GM21367 (cell line): ENCODE measurements around the gene OS9.

Experiments
- ATAC-seq: cut with Tn5 transposase; IDR thresholded peaks from one replicate; pipeline ENCODE4 v1.9.1; 2021; ENCODE audit not compliant: unreplicated experiment

The OS9 gene

DNA sequence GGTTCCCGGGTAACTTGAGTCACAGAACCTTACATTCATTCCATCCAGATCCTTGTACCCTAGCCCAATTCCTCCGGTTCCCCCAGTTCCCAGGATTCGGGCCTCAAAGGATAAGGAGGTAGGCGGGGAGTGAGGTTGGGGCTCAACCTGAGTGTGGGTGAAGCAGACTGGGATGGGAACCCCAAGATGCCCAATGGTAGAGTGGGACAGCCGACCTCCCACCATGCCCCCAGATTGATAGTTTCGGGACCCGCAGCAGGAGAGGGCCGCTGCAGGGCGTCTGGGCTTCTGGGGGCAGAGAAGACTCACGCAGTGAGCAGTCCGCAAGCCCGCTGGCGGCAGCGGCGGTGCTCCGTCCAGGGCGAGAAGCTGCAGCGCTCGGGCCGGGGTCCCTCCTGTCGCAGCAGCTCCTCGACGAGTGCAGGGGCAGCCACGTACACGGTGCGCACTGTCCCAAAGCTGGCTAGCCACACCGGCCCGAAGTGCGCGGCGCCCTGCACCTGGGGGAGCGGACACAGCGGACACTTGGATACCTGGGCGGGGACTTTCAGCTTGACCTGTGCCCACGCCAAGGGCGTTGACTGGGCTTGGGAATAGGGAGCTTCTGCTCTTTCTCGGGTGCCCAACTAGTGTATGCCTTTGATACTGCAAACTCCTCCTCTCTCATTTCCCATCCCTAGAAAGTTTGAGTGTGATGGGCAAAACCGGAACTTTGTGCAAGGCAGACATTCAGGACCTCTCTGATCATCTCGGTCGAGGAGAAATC is 71.9 kb downstream of the OS9 start:
- ATAC-seq: no peak

DNA sequence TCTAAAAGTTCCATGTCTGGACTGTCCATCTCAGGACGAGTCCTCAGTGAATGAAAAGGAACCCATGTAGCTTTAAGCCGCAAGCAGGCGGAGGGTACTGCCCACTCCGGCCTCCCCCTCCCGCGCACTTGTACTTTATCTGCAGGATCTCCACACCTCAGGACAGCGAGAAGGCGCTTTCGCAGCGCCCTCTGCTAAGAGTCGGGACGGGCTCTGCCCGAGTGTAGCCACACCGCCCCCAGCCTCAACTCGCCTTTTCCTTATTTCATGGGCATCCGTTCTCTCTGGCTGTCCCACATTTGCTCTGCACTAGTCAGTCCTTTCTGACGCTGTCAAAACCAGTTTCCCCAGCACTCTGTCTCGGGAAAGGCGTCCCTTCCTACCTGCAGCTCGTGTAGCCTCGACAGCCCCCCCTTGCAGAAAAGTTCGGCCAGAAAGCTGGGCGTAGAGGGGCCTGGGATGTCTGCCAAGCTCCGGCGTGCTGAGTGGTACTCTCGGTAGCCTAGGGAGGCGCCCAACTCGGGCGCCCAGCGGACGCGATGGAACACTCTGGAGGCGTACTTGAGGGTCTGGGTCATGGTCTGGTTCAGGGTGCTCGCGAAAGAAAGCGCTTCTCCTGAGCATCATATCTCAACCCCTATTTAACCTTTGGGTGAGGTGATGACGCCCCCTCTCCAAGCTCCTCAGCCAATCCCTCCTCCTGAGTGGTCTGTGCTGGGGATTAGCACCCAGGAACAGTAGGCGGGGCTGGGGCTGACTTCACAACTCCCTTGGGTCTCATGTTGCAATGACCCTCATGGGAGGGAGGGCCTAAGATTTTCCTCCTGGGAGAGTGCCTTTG is 72.8 kb downstream of the OS9 start, which contains the start of gene CYP27B1:
Gene CYP27B1 (minus strand): TSS at position 615 of the 841 bp plus-strand sequence. CDS start 37 bp downstream, at position 578.
- ATAC-seq: no peak

DNA sequence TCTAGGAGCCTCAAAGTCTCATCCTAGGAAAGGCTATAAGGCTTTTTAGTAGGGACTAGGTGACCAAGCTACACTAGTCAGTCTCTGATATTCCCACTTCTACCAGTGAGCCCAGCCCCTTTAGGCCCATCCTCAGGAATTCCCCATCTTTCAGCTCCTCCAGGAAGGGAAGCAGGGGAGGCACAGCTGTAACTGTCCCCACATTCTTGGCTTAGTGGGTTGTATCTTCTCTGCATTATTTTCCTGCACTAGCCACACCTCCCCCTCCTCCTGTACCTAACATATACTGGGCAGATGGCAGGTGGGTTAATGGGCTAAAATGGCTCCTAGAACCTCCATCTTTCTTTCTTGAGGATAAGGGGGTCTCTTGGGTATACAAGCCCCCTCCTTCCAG is 73.4 kb downstream of the OS9 start:
- ATAC-seq: no peak

DNA sequence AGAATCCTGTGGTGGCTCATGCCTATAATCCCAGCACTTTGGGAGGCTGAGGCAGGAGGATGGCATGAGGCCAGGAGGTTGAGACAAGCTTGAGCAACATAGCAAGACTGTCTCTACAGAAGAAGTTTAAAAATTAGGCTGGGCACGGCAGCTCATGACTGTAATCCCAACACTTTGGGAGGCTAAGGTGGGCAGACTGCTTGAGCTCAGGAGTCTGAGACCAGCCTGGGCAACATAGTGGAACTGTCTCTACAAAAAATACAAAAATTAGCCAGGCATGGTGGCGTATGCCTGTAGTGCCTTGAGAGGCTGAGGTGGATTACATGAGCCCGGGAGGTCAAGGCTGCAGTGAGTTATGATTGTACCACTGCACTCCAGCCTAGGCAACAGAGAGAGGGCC is 73.9 kb downstream of the OS9 start:
- ATAC-seq: no peak

DNA sequence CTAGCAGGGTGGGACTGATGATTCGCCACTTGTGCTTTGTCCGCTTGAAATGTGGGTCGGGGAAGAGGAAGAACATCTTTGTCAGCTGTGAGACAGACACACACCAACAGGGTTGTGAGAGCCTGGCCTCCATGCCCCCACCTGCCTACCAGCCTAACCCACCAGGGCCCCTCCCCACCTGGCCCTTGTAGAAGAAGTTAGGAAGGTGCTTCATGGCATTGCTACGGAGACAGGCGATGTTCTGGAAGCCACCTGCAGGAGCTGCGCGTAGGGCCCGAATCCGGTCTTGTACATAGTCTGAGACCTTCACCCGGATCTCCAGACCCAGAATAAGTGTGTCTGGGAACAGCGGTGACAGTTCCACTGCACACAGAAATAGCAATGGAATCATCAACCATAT is 75.7 kb downstream of the OS9 start:
- ATAC-seq: no peak

DNA sequence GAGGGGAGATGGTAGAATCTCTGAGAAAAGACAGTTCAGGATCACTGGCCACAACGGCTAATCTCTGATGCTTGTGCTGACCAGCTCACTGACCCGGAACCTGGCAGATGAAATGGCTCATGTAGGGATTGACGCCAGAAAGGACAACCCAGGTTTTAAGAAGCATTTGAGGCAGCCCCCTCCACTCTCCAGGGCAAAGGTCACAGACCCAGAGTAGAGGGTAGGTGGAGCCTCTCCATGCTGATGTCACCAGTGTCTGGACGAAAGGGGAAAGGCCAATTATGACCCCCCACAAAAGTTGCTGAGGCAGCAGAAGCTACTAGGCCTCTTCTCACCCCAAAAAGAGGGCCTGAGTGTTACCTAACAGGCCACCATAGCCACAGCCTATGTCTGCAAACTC is 76.8 kb downstream of the OS9 start:
- no peak for ATAC-seq
